GM10847 (cell line): Measurements from ENCODE around the gene UBAP1.

Source experiments
- POLR2A ChIP-seq: IDR thresholded peaks from 2 replicates; pipeline ENCODE4 v1.6.1; 2011; ENCODE audit not compliant: insufficient read length; ENCODE audit errors: extremely low read depth

The UBAP1 gene

GRCh38 chr9:34246453-34246852 lies 67.6 kb downstream of the UBAP1 start:
- no peak for TF ChIP-seq POLR2A

GRCh38 chr9:34249274-34249673 lies 70.4 kb downstream of the UBAP1 start:
- TF ChIP-seq POLR2A, result no peak

GRCh38 chr9:34250721-34251120 lies 71.9 kb downstream of the UBAP1 start:
- no peak for TF ChIP-seq POLR2A

- no peak for TF ChIP-seq POLR2A
These were observed 73.2 kb downstream of the UBAP1 start for GRCh38 chr9:34252016-34252415.

- TF ChIP-seq POLR2A, result no peak
These were observed 74.0 kb downstream of the UBAP1 start for GRCh38 chr9:34252670-34253459.

GRCh38 chr9:34253460-34253837 lies 74.6 kb downstream of the UBAP1 start:
- no peak for TF ChIP-seq POLR2A

GRCh38 chr9:34254141-34254913 lies 75.5 kb downstream of the UBAP1 start:
- TF ChIP-seq POLR2A, result no peak

GRCh38 chr9:34254966-34255825 lies 76.4 kb downstream of the UBAP1 start:
- no peak for TF ChIP-seq POLR2A

GRCh38 chr9:34256104-34256503 lies 77.3 kb downstream of the UBAP1 start:
- no peak for TF ChIP-seq POLR2A

- no peak for TF ChIP-seq POLR2A
These were observed 78.2 kb downstream of the UBAP1 start for GRCh38 chr9:34256987-34257585.

GRCh38 chr9:34259315-34259714 lies 80.5 kb downstream of the UBAP1 start:
- no peak for TF ChIP-seq POLR2A

GRCh38 chr9:34262971-34263370 lies 84.1 kb downstream of the UBAP1 start:
- TF ChIP-seq POLR2A, result no peak

GRCh38 chr9:34267660-34268059 lies 88.8 kb downstream of the UBAP1 start:
- TF ChIP-seq POLR2A, result no peak

- TF ChIP-seq POLR2A, result no peak
These were observed 92.6 kb downstream of the UBAP1 start for GRCh38 chr9:34271265-34272006.
